ENCODE measurements around the gene DLX4. TPM values are rescaled to one million over a fixed set of nuclear protein-coding genes. Genes with fewer than 3 reads are reported as not detected.
A peak's percentile ranks its signal among the peaks of the same experiment; 100 is the strongest.

DLX4 gene
- total and polyA plus RNA-seq, 9 donors, result 0.10 TPM; not detected in 8

DNA sequence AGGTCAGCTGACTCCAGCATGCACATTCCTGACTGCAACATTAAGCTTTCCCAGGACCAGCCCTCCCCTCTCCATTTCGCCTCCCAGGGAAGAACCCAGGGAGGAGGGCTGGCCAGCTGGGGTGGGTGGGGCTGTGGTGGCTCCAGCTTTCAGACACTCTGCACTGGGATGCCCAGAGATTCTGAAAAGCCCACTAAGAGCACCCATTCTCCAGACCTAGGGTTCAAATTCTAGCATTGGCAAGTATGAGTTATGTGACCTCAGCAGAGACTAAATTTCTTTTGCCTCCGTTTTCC lies 18.2 kb downstream of the DLX4 start:
- H3K4me3 ChIP-seq, result no peak overlapping the region
- no peaks in the 10 kb centered on the region for H3K9me3 ChIP-seq
- H3K27me3 ChIP-seq, result no peaks in the 10 kb centered on the region
- 12 to 35% (median 13%) methylated on average over 2 of the region's 2 CpGs for WGBS, 3 donors
- no peaks in the 10 kb centered on the region for H3K36me3 ChIP-seq
- peak in 2 of 5 donors; percentile 1 to 5 for DNase-seq
- peaks cover 3% of the 10 kb centered on the region for H3K4me1 ChIP-seq (ENCODE audit: insufficient read depth)
- no peak overlapping the region for H3K27ac ChIP-seq
- intact Hi-C loops (cut with DNase I), result loop anchor here in 1 of 4 donors (10.0 kb wide), 1 partner anchor 282 kb away; the partner anchor contains the start of gene SLC35B1
- TF ChIP-seq POLR2A (IDR thresholded peaks at IDR 0.05) (no peak), EP300 (IDR thresholded peaks at IDR 0.05) (no peak), CTCF (IDR thresholded peaks at IDR 0.05) (no peak)

DNA sequence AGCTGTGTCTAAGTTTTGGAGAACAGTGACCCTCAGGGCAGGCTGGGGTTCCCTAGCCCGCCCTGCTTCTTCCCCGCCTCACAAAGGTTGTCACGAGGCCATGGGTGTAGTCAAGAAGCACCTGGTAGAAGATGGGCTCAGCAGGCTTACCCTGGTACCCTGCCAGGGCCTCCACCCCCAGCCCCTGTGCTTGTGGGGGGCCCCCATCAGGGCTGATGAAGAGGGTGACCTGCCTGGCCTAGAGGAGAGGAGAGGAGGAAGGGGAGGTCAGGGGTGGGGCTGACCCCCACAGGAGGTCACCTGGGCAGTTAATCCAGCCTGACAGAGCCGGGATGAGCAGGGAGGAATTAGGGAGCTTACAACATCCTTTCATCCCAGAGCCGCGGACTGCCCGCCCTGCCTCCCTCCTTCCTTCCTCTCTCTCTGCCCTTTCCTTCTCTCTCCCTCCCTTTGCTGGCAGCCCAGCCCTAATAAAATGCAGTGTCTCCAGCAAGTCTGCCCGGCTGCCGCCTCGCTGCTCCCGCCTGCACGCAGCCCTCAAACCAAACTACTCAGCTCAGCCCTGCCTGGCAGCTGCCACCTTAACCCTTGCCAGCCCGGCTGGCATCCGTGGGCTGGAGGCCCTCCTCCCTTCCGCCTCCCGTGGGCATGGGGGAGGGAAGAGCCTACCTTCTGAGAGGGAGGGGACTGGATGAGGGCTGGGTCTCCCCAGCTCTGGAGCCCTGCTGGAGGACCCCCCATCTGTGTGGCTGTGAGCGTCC lies 18.9 kb downstream of the DLX4 start:
- H3K4me3 ChIP-seq, result no peak overlapping the region
- no peak overlapping the region for H3K27ac ChIP-seq
- intact Hi-C loops (cut with DNase I), result loop anchor here in 1 of 4 donors (10.0 kb wide), 1 partner anchor 283 kb away; the partner anchor contains the start of gene SLC35B1
- no peaks in the 10 kb centered on the region for H3K27me3 ChIP-seq
- no peaks in the 10 kb centered on the region for H3K36me3 ChIP-seq
- peak in 2 of 5 donors; percentile 12 to 42 for DNase-seq
- H3K9me3 ChIP-seq, result no peaks in the 10 kb centered on the region
- peaks cover 3% of the 10 kb centered on the region for H3K4me1 ChIP-seq (ENCODE audit: insufficient read depth)
- TF ChIP-seq POLR2A (IDR thresholded peaks at IDR 0.05), result no peak
- TF ChIP-seq EP300 (IDR thresholded peaks at IDR 0.05), result no peak
- no peak for TF ChIP-seq CTCF (IDR thresholded peaks at IDR 0.05)
- WGBS, 3 donors, result 8 to 13% (median 12%) methylated on average over 16 to 17 of the region's 17 CpGs

- 60 to 71% (median 63%) methylated on average over 4 of the region's 4 CpGs for WGBS, 3 donors
These were observed 20.5 kb downstream of the DLX4 start for GRCh38 chr17:49989518-49989880.

DNA sequence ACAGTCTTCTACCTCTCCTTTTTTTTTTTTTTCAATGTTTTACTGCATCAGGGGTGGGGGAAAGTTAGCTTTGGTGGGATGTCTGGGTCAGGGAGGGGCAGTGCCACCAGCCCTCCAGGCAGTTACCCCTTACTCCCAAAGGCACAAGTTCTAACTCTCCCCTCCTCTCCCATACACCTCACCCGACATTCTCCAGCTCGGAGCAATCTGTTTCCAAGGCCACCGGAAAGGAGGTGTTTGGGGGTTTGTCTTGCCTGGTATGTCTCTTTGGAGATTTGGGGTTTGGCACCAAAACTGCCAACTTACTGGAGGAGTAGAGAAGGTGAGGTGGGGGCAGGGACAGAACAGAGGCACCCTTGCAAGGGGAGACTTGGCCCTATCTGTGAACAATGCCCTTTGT lies 21.3 kb downstream of the DLX4 start:
- TF ChIP-seq EP300 (IDR thresholded peaks at IDR 0.05) (no peak), CTCF (IDR thresholded peaks at IDR 0.05) (no peak), POLR2A (IDR thresholded peaks at IDR 0.05) (no peak)
- Histone ChIP-seq H3K4me3 (no peak overlapping the region), H3K36me3 (no peaks in the 10 kb centered on the region), H3K27ac (no peak overlapping the region), H3K27me3 (peaks cover 3% of the 10 kb centered on the region), H3K4me1 (ENCODE audit: insufficient read depth) (peaks cover 6% of the 10 kb centered on the region), H3K9me3 (no peaks in the 10 kb centered on the region)
- 18 to 31% (median 28%) methylated on average over 3 of the region's 3 CpGs for WGBS, 3 donors
- intact Hi-C loops (cut with DNase I), result loop anchor here in 2 of 4 donors (5.0 kb wide), 2 partner anchors 38 to 293 kb away; no protein-coding TSS in a partner anchor
- peak in 1 of 5 donors; percentile 5 for DNase-seq

More at GRCh38 chr17:49989518-49989880, 20.5 kb downstream of the DLX4 start:
- peaks cover 6% of the 10 kb centered on the region for H3K4me1 ChIP-seq (ENCODE audit: insufficient read depth)
- no peak for TF ChIP-seq EP300 (IDR thresholded peaks at IDR 0.05)
- TF ChIP-seq CTCF (IDR thresholded peaks at IDR 0.05), result no peak
- no peak for TF ChIP-seq POLR2A (IDR thresholded peaks at IDR 0.05)
- intact Hi-C loops (cut with DNase I), result loop anchor here in 1 of 4 donors (10.0 kb wide), 1 partner anchor 285 kb away; the partner anchor contains the start of gene SLC35B1
- H3K9me3 ChIP-seq, result no peaks in the 10 kb centered on the region
- peak in 1 of 5 donors; percentile 30 for DNase-seq
- no peak overlapping the region for H3K27ac ChIP-seq
- peaks cover 1% of the 10 kb centered on the region for H3K27me3 ChIP-seq
- no peak overlapping the region for H3K4me3 ChIP-seq
- H3K36me3 ChIP-seq, result no peaks in the 10 kb centered on the region
